ENCODE results near the gene CPLX4.
A peak's percentile ranks its signal among the peaks of the same experiment; 100 is the strongest.

Gene CPLX4

GRCh38 chr18:59249199-59249774 lies 69.2 kb downstream of the CPLX4 start:
- no peak overlapping the region for H3K4me2 ChIP-seq (ENCODE audit: low read length)
- H3K4me1 ChIP-seq: no peaks in the 10 kb centered on the region
- H2AFZ ChIP-seq: peak overlapping the region; percentile 40
- no peak overlapping the region for H3K4me3 ChIP-seq (ENCODE audit: low read depth, low read length)
- no peaks in the 10 kb centered on the region for H3K79me2 ChIP-seq
- H3K27me3 ChIP-seq (ENCODE audit: control insufficient read depth, insufficient read depth, low read length): no peaks in the 10 kb centered on the region
- H3K27ac ChIP-seq: no peak overlapping the region
- TF ChIP-seq CTCF (IDR thresholded peaks at IDR 0.05): peak; percentile 64
- no peak overlapping the region for H3K9ac ChIP-seq
- no peaks in the 10 kb centered on the region for H3K36me3 ChIP-seq (ENCODE audit: control insufficient read depth, insufficient read depth, low read length)
- no peaks in the 10 kb centered on the region for H3K9me3 ChIP-seq (ENCODE audit: control insufficient read depth, low read length)

- Histone ChIP-seq H3K27me3 (ENCODE audit: control insufficient read depth, insufficient read depth, low read length) (no peaks in the 10 kb centered on the region), H3K79me2 (no peaks in the 10 kb centered on the region), H3K4me1 (no peaks in the 10 kb centered on the region), H3K4me3 (ENCODE audit: low read depth, low read length) (no peak overlapping the region), H3K36me3 (ENCODE audit: control insufficient read depth, insufficient read depth, low read length) (no peaks in the 10 kb centered on the region), H3K27ac (no peak overlapping the region), H3K4me2 (ENCODE audit: low read length) (no peak overlapping the region), H2AFZ (no peak overlapping the region), H3K9ac (no peak overlapping the region), H3K9me3 (ENCODE audit: control insufficient read depth, low read length) (no peaks in the 10 kb centered on the region)
- no peak for TF ChIP-seq CTCF (IDR thresholded peaks at IDR 0.05)
Measured at GRCh38 chr18:59246796-59247195, 71.7 kb downstream of the CPLX4 start.

All from parathyroid adenoma (tissue), 2 donors.